ENCODE data around the gene LUZP1. TPM values are rescaled to one million over a fixed set of nuclear protein-coding genes. Genes with fewer than 3 reads are reported as not detected.
A peak's percentile ranks its signal among the peaks of the same experiment; 100 is the strongest.

LUZP1 gene
- total and polyA plus RNA-seq, 2 donors (not counting 3 experiments of a cell fraction or from before 2014, with no cell fraction given), result 26.3 to 82.4 TPM

GRCh38 chr1:23177031-23177430 lies 8.4 kb upstream of the LUZP1 start:
- Histone ChIP-seq H3K4me3 (replicated peaks in 1 of 3; ENCODE audit: insufficient read depth in 1 of 3, low read depth in 1 of 3, low read length in 3 of 3) (peak overlapping the region; percentile 23 to 57 (median 50)), H3K79me2 (ENCODE audit: control insufficient read depth, insufficient read depth, low read length) (no peaks in the 10 kb centered on the region), H3K27me3 (ENCODE audit: control insufficient read depth in 2 of 2, insufficient read depth in 2 of 2, low read length in 2 of 2) (no peaks in the 10 kb centered on the region), H3K4me2 (ENCODE audit: insufficient read depth, low read length) (peak overlapping the region; percentile 75), H2AFZ (ENCODE audit: low read depth, low read length) (peak overlapping the region; percentile 79), H3K9me1 (replicated peaks; ENCODE audit: control insufficient read depth, extremely low read depth, insufficient read depth, low read length) (no peaks in the 10 kb centered on the region), H3K27ac (ENCODE audit: insufficient read depth, low read depth, low read length) (peak overlapping the region; percentile 77), H4K20me1 (replicated peaks; ENCODE audit: control insufficient read depth, extremely low read depth, insufficient read depth, low read length) (no peaks in the 10 kb centered on the region), H3K9ac (replicated peaks; ENCODE audit: extremely low read depth, insufficient read depth, low read length) (peak overlapping the region; percentile 85), H3K9me3 (replicated peaks; ENCODE audit: control insufficient read depth, insufficient read depth, low read length) (no peaks in the 10 kb centered on the region), H3K36me3 (ENCODE audit: control insufficient read depth in 2 of 2, extremely low read depth in 1 of 2, insufficient read depth in 2 of 2, low read length in 2 of 2) (no peaks in the 10 kb centered on the region), H3K4me1 (ENCODE audit: control insufficient read depth, extremely low read depth, insufficient read depth, low read length) (peaks cover 15% of the 10 kb centered on the region)
- DNase-seq (ENCODE audit: low read depth, low spot score), result no peak
- dilution Hi-C loops (cut with MboI; ENCODE audit: extremely low pct_ligation_motif_present, low sequenced_read_pairs) (no loop called here), intact Hi-C loops (cut with micrococcal nuclease) (loop anchor here (1.0 kb wide), 1 partner anchor 9 kb away; the partner anchor contains the start of gene LUZP1)
- TF ChIP-seq POLR2A (IDR thresholded peaks at IDR 0.05; ENCODE audit: low read depth, low read length) (no peak), JUN (IDR thresholded peaks at IDR 0.05; ENCODE audit: borderline replicate concordance, insufficient read depth, insufficient read length, low read depth) (no peak), MYC (IDR thresholded peaks at IDR 0.05; ENCODE audit: low read depth, low read length) (no peak), POLR2AphosphoS5 (IDR thresholded peaks at IDR 0.05; ENCODE audit: insufficient read depth, low read depth, low read length) (no peak), GATA2 (IDR thresholded peaks at IDR 0.05; ENCODE audit: insufficient read depth, insufficient read length, low read depth, low read length) (no peak), FOS (IDR thresholded peaks at IDR 0.05; ENCODE audit: borderline replicate concordance, insufficient read depth, low read length) (no peak), EZH2 (IDR thresholded peaks at IDR 0.05; ENCODE audit: borderline replicate concordance, low read depth, low read length, severe bottlenecking) (no peak)
- TF ChIP-seq, protein P1, sequence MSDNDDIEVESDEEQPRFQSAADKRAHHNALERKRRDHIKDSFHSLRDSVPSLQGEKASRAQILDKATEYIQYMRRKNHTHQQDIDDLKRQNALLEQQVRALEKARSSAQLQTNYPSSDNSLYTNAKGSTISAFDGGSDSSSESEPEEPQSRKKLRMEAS (IDR thresholded peaks at IDR 0.05; ENCODE audit: insufficient read depth, insufficient read length), result no peak
- TF ChIP-seq, protein P2, sequence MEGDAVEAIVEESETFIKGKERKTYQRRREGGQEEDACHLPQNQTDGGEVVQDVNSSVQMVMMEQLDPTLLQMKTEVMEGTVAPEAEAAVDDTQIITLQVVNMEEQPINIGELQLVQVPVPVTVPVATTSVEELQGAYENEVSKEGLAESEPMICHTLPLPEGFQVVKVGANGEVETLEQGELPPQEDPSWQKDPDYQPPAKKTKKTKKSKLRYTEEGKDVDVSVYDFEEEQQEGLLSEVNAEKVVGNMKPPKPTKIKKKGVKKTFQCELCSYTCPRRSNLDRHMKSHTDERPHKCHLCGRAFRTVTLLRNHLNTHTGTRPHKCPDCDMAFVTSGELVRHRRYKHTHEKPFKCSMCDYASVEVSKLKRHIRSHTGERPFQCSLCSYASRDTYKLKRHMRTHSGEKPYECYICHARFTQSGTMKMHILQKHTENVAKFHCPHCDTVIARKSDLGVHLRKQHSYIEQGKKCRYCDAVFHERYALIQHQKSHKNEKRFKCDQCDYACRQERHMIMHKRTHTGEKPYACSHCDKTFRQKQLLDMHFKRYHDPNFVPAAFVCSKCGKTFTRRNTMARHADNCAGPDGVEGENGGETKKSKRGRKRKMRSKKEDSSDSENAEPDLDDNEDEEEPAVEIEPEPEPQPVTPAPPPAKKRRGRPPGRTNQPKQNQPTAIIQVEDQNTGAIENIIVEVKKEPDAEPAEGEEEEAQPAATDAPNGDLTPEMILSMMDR (IDR thresholded peaks at IDR 0.05; ENCODE audit: extremely low read depth in 1 of 2, insufficient read depth in 1 of 2, low read depth in 1 of 2, low read length in 2 of 2), result no peak
- POLR2A ChIA-PET, result interaction anchor here (0.7 to 1.3 kb wide), 4 partner anchors 8 to 77 kb away, joined by 3 to 13 read pairs (median 5); no protein-coding TSS in a partner anchor
- TSS peak; percentile 60 for BruUV-seq (replicated peaks)
- CTCF ChIA-PET, result interaction anchor here (0.8 to 4.2 kb wide), 8 partner anchors 8 to 200 kb away, joined by 3 to 65 read pairs (median 7); partner anchors contain the start of gene LUZP1
- FAIRE-seq, result peak; percentile 56
